Stimulated activated CD8-positive, alpha-beta memory T cell treated with anti-CD3 and anti-CD28 coated beads, Interleukin-7, amount 100 ng/mL, for 1 hour (primary cell): ENCODE data around the gene PGS1.

Experiments used
- DNase-seq, 2 donors: peaks; one replicate each; pipeline ENCODE4 v3.0.0-alpha.2; 2020; ENCODE audit warnings: low read depth in 2 of 2

The PGS1 gene

GRCh38 chr17:78364436-78365281, 13.8 kb upstream of the PGS1 start:
- no peak for DNase-seq

DNA sequence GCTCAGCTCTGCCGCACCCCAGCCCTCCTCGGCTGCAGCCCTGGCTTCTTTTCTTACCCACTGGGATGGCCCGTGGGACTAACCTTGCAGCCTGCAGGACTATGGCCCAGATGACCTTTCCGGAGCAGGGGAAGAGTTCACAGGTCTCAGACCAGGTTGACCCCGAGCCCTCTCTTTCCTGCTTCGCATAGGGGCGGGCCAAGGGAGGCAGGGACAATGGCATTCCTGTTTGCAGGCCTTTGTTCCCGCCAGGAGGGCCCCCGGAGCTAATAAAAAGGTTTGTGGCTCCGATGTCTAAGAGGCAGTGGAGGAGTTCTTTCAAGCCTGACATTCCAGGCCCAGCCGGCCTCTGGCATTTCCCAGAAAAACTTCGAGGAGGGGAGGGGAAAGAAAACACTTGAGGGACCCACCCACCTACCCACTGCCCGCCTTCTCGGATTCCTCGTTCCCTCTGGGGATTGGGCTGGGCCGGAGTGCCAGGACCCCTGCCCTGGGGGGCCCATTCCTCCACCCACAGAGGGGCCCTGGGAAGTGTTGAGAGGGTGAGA, 12.8 kb upstream of the PGS1 start:
- no peak for DNase-seq

DNA sequence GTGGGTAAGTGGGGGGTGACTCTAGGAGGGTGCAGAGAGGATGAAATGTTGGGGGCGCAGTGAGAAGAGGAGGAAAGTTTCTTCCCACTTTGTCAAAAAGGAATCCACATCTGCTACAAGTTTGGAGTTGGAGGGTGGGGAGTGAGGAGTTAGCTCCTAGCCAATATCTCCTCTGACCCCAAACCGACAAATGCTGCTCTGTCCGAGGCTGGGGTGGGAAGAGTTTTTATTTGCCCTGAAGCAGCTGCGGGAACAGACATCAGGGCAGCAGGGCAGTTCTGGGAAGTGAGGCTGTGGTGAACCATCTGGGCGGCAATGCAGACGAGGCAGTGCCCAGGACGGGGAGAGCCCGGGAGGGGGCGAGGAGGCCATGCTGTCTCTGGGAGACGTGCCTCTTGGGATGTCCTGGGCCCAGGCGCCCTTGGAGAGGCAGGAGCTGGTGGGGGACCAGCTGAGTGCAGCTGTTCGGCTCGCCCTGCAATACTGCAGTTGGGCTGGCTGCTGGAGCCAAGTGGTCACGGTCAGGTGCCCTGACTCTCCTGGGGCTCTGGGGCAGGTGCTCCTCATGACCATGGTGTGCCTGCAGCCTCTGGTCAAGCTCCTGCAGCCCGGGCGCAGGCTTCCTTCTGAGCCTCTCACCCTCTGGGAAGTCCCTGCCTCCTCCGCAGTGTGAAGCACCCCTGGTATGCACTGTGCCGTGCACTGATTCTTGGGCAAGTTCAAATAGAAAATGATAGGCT, 12.2 kb upstream of the PGS1 start:
- DNase-seq, result no peak

- no peak for DNase-seq
These were observed 11.3 kb upstream of the PGS1 start for GRCh38 chr17:78367193-78367592.

- DNase-seq, result no peak
These were observed 10.1 kb upstream of the PGS1 start for GRCh38 chr17:78368348-78368747.

GRCh38 chr17:78368854-78369495, 9.5 kb upstream of the PGS1 start:
- DNase-seq, result no peak

DNA sequence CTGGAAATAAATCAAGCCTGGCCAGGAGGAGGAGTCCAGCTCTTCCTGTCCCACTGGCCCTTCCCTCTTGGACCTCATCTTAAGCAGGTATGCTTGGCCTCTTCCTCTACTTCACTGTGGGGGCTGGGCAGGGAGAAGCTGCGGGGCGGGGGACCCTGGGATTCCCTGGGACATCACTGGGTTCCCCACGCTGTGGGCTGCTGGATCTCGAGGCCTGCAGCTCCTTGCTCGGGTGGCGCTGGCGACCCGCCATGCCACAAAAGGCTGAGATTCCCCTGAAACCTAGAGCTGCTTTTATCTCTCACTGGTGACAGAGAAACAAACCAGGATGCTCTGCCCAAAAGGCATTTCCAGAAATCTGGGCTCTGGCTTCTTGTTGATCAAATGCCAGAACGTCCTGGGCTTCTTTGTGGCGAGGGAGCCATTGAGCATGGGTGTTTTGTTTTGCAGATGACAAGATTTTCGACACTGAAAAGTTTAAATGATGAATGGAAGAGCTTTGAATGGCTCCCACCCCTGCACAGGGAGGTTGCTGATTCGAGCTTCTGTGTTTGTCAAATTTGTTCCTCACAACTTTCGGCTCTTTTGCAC, 8.6 kb upstream of the PGS1 start:
- DNase-seq, result no peak

- DNase-seq, result no peak
These were observed 7.4 kb upstream of the PGS1 start for GRCh38 chr17:78371056-78371455.

GRCh38 chr17:78372841-78373240, 5.6 kb upstream of the PGS1 start:
- DNase-seq, result no peak

- DNase-seq, result no peak
These were observed 4.3 kb upstream of the PGS1 start for GRCh38 chr17:78374189-78374588.

- no peak for DNase-seq
These were observed 3.7 kb upstream of the PGS1 start for GRCh38 chr17:78374631-78375274.

DNA sequence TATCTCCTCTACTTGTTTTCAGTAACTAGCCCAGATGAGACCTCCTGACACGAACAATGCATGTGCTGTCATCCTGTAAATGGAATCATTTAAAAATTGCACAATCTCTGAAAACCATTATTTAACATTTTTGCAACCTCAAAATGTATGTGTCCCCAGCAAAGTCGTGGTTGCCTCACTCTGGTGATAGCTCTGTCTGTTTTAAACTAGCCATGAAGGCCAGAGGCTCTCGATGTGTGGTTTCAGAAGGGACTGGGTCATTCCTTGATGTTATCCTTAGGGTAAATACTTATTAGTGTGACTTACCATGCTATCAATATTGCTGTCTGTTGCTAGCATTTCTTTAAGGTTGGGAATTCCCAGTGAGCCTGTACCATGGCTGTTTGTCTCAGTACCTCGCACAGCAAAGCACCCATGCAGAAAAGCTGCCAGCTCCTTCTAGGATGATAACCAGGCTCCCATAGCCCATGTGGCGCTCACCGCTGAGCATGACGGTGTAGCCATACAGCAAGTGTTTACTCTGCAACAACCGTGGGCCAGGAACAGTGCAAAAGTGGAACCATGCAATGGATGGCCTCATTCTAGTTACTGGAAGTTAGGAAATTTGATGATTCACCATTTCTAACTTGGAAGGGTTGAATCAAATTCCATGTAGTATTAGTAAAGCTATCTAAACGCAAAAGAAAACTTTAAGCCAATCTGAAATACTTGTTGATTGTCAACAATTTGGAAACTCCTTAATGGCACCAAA, 2.9 kb upstream of the PGS1 start:
- no peak for DNase-seq

DNA sequence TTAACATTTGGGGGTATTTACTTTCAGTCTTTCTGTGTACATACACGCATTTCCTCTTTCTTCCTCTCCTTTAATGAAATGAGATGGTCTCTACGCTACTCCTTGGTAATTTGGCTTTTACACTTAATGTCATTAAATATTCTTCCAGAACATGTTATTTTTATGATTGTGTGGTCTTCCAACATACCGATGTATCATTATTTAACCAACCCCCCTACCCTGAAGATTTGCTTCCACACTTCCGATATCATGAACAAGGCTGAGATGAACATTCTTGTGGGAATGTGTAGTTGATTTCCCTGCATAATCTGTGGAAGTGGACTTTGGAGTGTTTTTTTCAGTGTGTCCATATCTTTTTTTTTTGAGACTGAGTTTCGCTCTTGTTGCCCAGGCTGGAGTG, 2.3 kb upstream of the PGS1 start:
- no peak for DNase-seq

- DNase-seq, result no peak
These were observed 608 bp upstream of the PGS1 start for GRCh38 chr17:78377858-78378224.

DNA sequence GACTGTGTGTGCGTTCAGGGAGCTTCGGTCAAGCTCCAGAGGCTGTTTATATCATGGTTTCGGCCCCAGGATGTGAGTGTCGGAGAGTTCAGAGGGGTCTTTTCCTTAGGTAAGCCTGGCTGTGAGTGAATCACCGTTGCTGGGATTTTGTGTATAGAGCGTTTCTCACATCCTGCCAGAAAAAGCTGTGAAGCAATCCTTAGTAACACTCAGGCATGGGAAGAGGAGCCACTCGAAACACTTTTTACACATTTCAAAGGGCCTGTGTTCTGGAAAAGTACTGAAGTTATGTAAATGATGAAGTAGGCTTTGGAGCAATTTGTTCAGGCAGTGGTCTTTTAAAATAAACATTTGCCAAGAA, 662 bp downstream of the PGS1 start:
- DNase-seq, result no peak

- DNase-seq, result no peak
These were observed 1.9 kb downstream of the PGS1 start for GRCh38 chr17:78380370-78380769.

DNA sequence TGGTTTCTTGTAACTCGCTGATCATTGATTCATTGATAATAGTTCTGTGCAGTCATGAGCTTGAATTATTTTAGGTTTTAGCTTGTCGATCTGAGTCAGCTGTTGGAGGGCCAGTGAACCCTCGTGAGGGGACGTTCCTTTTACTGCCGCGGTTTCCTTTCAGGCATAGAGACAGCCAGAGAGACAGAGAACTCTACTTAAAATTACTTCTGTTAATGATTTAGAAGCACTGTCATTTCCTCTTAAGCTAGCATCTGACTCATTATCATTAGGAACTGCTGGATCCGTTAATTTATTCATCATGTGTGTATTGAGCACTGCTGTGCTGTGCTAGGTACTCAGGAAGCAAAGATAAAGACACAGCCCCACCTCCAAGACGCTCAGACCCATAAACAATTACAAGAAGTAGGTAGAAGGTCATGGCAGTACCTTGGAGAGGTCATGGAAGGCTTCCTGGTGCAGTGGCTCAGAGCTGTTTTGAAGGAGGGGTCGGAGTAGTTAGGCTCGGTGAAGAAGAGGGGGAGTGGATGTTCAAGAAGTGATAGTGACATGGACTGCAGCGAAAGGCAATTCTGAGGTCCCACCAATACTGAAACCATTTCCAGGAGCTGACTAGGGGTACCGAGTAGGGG, 3.3 kb downstream of the PGS1 start:
- no peak for DNase-seq

GRCh38 chr17:78383725-78384471, 5.4 kb downstream of the PGS1 start:
- DNase-seq, result no peak

- no peak for DNase-seq
These were observed 6.2 kb downstream of the PGS1 start for GRCh38 chr17:78384479-78385175.
